ENCODE results near the gene NBPF9.
"Not testable (repeated sequence)": the region's sequence is repeated elsewhere in the genome, so short reads cannot be mapped to it uniquely, and the experiment has no call there.

DNA sequence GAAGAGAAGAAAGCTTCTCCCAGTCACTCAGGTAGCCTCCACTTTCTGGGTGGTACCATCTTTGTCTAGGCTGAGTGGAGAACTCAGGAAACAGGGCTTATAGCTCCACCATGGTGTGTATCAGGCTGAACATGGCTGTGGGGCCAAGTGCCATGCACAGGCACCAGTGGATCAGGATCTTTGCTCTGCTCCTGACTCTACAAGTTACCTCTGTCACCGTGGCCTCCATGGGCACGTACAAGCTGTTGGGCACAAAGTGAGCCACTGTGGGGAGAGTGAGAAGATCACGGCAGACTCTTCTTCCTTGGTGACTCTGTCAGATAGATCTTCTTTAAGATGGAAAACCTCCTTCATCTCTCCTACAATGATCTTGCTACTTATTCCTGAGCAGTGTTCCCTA is 93.6 kb downstream of the NBPF9 start:
- TF ChIP-seq POLR2AphosphoS5 (IDR thresholded peaks at IDR 0.05; ENCODE audit: borderline replicate concordance, low read depth, low read length); EZH2 (IDR thresholded peaks at IDR 0.05); FOXP2 (optimal IDR thresholded peaks at IDR 0.05; ENCODE audit: control extremely low read depth, extremely low read length, insufficient read depth): not testable (repeated sequence)
